Upper lobe of right lung (tissue), 1 donor: ENCODE results near the gene ADGRD1. TPM values are rescaled to one million over a fixed set of nuclear protein-coding genes. Genes with fewer than 3 reads are reported as not detected.
"Not testable (repeated sequence)": the region's sequence is repeated elsewhere in the genome, so short reads cannot be mapped to it uniquely, and the experiment has no call there.

Experiments
- ATAC-seq: fragments of 200-7000 bp; cut with Tn5 transposase; one replicate; pipeline ENCODE4 v1.9.1; 2020; ENCODE audit warnings: mild to moderate bottlenecking, moderate library complexity
- DNase-seq: peaks from one replicate; pipeline ENCODE4 v3.0.0-alpha.2; 2020
- H3K27ac ChIP-seq: fragments of 200-600 bp; one replicate; pipeline ENCODE4 v1.8.0; 2022
- H3K27me3 ChIP-seq: fragments of 200-600 bp; one replicate; pipeline ENCODE4 v1.8.0; 2022; ENCODE audit warnings: mild to moderate bottlenecking
- H3K36me3 ChIP-seq: fragments of 200-600 bp; one replicate; pipeline ENCODE4 v1.8.0; 2022
- H3K4me1 ChIP-seq: fragments of 200-600 bp; one replicate; pipeline ENCODE4 v1.8.0; 2022
- H3K4me3 ChIP-seq: fragments of 200-600 bp; one replicate; pipeline ENCODE4 v1.8.0; 2022; ENCODE audit warnings: mild to moderate bottlenecking
- H3K9me3 ChIP-seq: fragments of 200-600 bp; one replicate; pipeline ENCODE4 v1.8.0; 2022
- CTCF ChIP-seq: fragments of 200-600 bp; IDR thresholded peaks from one replicate; pipeline ENCODE4 v1.8.0; 2022; ENCODE audit warnings: antibody characterized with exemption
- intact Hi-C: fragments of 100-400 bp; cut with DNase I; formaldehyde crosslinking; loops from one replicate; pipeline ENCODE4 v1.11.0; 2022
- total RNA-seq: library from RNA; stranded (reverse); fragmentation: NEBNext Ultra II Directional; extraction: Animal tissue kit (Norgen Biotek cat#: 25700); gene quantifications from one replicate; pipeline ENCODE4 v1.2.1, GENCODE V29; 2021
- donor health status: DM: no; HTN: yes; CAD: no; lungs with severe emphysema.

Gene ADGRD1
- total RNA-seq, 1 donor from 2014 or later: 113 TPM

GRCh38 chr12:131126662-131127173, 173.0 kb downstream of the ADGRD1 start:
- TF ChIP-seq CTCF: no peak
- ATAC-seq (no peak), DNase-seq (no peak)
- intact Hi-C loops: no loop called here
- Histone ChIP-seq H3K36me3 (peaks cover 2% of the 10 kb centered on the region), H3K9me3 (no peaks in the 10 kb centered on the region), H3K27me3 (no peaks in the 10 kb centered on the region), H3K27ac (no peak overlapping the region), H3K4me1 (peaks cover 1% of the 10 kb centered on the region), H3K4me3 (no peak overlapping the region)

- no peak for TF ChIP-seq CTCF
- no peaks in the 10 kb centered on the region for H3K9me3 ChIP-seq
- H3K4me3 ChIP-seq: no peak overlapping the region
- no peaks in the 10 kb centered on the region for H3K36me3 ChIP-seq
- intact Hi-C loops: no loop called here
- peaks cover 10% of the 10 kb centered on the region for H3K4me1 ChIP-seq
- no peak for DNase-seq
- H3K27ac ChIP-seq: no peak overlapping the region
- no peaks in the 10 kb centered on the region for H3K27me3 ChIP-seq
- ATAC-seq: no peak
Observed at GRCh38 chr12:131128556-131128955, 174.8 kb downstream of the ADGRD1 start.

- H3K27ac ChIP-seq, H3K9me3 ChIP-seq, H3K4me3 ChIP-seq, H3K36me3 ChIP-seq, H3K27me3 ChIP-seq, ATAC-seq, intact Hi-C loops, DNase-seq: not testable (repeated sequence)
- H3K4me1 ChIP-seq: peaks cover 10% of the 10 kb centered on the region
Observed at GRCh38 chr12:131128966-131129619, 175.4 kb downstream of the ADGRD1 start.

GRCh38 chr12:131129839-131130238, 176.1 kb downstream of the ADGRD1 start:
- no peaks in the 10 kb centered on the region for H3K36me3 ChIP-seq

GRCh38 chr12:131130311-131130911, 176.7 kb downstream of the ADGRD1 start:
- intact Hi-C loops: no loop called here
- no peaks in the 10 kb centered on the region for H3K27me3 ChIP-seq
- ATAC-seq: no peak
- peaks cover 10% of the 10 kb centered on the region for H3K4me1 ChIP-seq
- H3K4me3 ChIP-seq: no peak overlapping the region
- no peak for TF ChIP-seq CTCF
- no peaks in the 10 kb centered on the region for H3K36me3 ChIP-seq
- no peaks in the 10 kb centered on the region for H3K9me3 ChIP-seq
- no peak for DNase-seq
- no peak overlapping the region for H3K27ac ChIP-seq

More at GRCh38 chr12:131129839-131130238, 176.1 kb downstream of the ADGRD1 start:
- DNase-seq (peak; percentile 40), ATAC-seq (no peak)
- TF ChIP-seq CTCF: no peak
- Histone ChIP-seq H3K9me3 (no peaks in the 10 kb centered on the region), H3K4me1 (peaks cover 10% of the 10 kb centered on the region), H3K27ac (no peak overlapping the region), H3K27me3 (no peaks in the 10 kb centered on the region), H3K4me3 (no peak overlapping the region)
- intact Hi-C loops: no loop called here

- Histone ChIP-seq H3K4me1 (peaks cover 10% of the 10 kb centered on the region), H3K36me3 (no peaks in the 10 kb centered on the region), H3K27ac (no peak overlapping the region), H3K9me3 (no peaks in the 10 kb centered on the region), H3K4me3 (no peak overlapping the region), H3K27me3 (no peaks in the 10 kb centered on the region)
- ATAC-seq (no peak), DNase-seq (no peak)
- no peak for TF ChIP-seq CTCF
- intact Hi-C loops: no loop called here
Observed at GRCh38 chr12:131131077-131131807, 177.5 kb downstream of the ADGRD1 start.
